GM18498 (cell line): ENCODE results near the gene HIPK4.
A peak's percentile ranks its signal among the peaks of the same experiment; 100 is the strongest.

Experiments used
- ATAC-seq: cut with Tn5 transposase; IDR thresholded peaks from one replicate; pipeline ENCODE4 v1.9.1; 2021; ENCODE audit warnings: mild to moderate bottlenecking, moderate library complexity; ENCODE audit not compliant: unreplicated experiment

Gene HIPK4

DNA sequence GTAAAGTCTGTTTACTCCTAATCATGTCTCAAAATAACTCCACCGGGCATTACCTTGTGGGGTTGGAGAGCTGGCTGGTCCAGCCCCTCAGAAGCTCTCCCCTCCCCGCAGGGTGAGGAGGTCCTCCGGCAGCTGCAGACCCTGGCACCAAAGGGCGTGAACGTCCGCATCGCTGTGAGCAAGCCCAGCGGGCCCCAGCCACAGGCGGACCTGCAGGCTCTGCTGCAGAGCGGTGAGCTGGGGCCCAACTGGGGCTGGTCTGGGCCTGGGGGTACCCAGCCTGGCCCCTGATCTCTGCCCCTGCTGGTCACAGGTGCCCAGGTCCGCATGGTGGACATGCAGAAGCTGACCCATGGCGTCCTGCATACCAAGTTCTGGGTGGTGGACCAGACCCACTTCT is 20.2 kb downstream of the HIPK4 start:
- no peak for ATAC-seq

DNA sequence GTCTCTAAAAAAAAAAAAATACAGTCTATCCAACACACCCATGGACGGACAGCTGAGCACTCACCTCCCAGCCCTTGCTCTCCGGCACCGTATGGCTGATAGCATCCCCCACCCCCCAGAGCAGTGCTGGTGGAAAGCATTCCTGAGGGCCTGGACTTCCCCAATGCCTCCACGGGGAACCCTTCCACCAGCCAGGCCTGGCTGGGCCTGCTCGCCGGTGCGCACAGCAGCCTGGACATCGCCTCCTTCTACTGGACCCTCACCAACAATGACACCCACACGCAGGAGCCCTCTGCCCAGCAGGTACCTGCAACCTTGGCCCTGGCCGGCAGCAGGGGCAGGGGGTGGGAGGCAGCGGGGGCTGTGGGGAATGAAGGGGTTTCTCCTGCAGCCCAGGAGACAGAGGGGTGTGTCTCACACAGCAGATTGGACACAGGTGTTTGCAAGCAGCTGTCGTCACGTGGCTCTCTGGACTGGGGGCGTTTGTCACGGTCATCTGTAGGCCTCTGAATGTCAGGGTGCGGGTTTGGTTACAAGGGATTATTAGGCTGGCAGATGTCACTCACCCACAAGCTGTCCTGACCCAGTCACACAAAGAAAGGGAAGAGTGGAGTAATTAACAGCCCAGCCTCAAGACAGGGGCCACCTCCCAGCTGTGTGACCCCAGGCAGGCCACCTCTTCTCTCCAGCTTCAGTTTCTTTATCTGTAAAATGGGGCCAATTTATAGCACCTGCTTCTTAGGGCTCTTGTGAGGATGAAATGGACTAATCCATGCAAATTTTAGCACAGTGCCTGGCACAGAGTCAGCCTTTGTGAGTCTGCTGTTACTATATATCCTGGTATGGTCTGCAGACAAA is 22.2 kb downstream of the HIPK4 start:
- no peak for ATAC-seq

DNA sequence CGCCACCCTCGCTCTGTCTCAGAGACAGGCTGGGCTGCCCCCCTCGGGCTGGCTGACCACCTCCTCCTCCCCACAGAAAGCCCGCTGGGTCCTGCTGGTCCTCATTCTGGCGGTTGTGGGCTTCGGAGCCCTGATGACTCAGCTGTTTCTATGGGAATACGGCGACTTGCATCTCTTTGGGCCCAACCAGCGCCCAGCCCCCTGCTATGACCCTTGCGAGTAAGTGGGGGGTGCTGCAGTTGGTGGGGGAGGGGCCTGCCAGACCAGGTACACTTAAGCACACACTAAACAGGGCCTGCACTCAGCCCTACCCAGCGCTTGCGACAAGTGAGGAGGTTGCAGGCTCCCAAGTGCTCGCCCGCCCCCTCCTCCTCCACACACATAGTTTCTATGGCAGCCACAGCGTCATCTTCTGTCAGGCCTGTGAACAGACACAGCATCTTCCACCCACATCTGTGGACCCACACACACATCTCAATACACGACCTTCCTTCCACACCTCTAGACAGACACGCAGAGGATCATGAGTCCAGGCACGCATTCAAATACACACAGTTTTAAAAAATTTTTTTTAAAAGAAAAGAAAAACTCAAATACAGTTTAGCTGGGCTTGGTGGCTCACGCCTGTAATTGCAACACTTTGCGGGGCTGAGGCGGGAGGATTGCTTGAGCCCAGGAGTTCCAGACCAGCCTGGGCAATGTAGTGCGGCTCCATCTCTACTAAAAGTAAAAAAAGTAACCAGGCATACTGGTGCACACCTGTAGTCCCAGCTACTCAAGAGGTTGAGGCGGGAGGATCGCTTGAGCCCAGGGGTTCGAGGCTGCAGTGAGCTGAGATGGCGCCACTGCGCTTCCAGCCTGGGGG is 23.1 kb downstream of the HIPK4 start:
- ATAC-seq, result no peak

- ATAC-seq, result no peak
Observed at GRCh38 chr19:40365613-40366401, 24.2 kb downstream of the HIPK4 start.

DNA sequence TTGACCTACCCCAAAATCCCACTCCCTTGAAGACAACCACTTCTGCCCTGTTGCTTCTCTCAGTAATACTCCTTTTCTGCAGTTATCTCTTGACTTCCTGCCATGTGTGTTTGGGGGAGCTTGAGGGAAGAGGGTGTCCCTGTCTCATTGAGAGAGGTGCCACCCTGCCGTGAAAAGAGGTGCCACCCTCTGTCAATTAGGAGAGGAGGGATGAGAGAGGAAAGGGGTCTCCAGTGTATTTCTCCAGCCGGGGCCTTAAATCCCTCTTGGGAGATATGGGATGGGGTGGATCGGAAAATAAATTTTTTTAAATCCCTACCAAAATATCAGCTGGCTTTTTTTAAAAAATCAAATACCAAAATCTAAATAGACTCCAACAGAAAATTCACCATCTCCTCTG is 25.0 kb downstream of the HIPK4 start:
- ATAC-seq, result no peak

GRCh38 chr19:40363069-40363468 is 26.9 kb downstream of the HIPK4 start:
- ATAC-seq, result no peak

GRCh38 chr19:40362160-40362559 is 27.8 kb downstream of the HIPK4 start:
- no peak for ATAC-seq

DNA sequence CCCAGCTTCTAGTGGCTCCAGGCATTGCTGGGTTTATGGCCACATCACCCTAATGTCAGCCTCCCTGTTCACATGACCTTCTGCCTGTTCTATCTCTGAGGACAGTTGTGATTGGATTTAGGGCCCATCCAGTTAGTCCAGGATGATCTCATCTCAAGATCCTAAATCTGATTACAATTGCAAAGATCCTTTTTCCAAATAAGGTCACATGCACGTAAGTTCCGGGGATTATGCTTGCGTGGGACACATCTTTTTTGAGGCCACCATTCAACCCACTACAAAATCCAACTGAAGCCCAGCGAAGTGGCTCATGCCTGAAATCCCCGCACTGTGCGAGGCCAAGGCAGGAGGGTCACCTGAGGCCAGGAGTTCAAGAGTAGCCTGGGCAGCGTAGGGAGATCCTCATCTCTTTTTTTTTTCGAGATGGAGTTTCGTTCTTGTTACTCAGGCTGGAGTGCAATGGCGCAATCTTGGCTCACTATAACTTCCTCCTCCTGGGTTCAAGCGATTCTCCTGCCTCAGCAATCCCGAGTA is 29.2 kb downstream of the HIPK4 start:
- ATAC-seq, result no peak

GRCh38 chr19:40360020-40360707 is 29.8 kb downstream of the HIPK4 start:
- no peak for ATAC-seq

DNA sequence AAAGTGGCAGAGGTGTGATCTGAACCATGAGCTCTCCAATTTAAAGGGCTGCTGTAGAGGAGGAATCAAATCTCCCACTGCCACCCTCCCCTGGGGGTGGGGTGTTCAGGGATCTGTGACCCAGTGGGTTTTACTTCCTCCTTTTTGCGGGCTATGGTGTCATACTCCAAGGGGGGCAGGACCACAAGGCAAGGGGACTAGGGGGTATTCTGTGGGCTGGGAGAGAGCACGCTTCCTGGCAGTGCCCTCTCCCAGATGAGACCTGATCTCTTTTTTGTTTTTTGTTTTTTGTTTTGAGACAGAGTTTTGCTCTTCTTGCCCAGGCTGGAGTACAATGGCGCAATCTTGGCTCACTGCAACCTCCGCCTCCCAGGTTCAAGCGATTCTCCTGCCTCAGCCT is 31.2 kb downstream of the HIPK4 start:
- ATAC-seq, result no peak

GRCh38 chr19:40357640-40358039 is 32.3 kb downstream of the HIPK4 start:
- ATAC-seq, result no peak

- no peak for ATAC-seq
Observed at GRCh38 chr19:40356681-40357595, 33.0 kb downstream of the HIPK4 start.

DNA sequence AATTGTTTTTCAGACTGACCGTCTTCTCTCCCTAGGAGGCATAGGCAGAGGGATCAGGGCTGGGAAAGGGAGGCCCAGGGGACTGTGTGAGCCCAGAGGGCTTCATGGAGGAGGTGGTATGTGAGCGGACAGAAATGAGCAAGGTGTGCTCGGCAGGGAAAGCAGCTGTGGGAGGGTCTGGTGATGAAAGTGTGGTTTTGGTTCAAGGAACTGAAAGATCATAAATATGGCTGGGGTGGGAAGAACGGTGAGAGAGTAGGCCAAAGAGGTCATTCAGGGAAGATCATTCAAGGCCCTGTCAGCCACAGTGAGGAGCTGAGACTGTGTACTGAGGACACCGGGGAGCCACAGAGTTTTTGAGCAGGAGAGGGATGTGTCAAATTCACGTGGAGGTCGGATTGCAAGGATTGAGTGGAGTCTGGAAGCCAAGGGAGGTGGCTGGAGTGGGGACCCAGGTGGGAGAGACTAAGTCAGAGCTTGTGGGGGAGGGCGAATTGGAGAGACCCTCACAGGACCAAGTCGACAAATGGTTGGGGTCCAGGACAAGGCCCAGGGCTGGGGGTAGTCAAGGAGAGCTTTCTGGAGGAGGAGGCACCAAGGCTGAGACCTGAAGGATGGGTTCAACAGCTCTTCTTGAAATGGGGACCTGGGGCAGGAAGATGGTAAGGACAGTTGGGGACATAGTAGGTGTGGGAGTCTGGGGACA is 33.9 kb downstream of the HIPK4 start:
- no peak for ATAC-seq

GRCh38 chr19:40348961-40349507 is 40.9 kb downstream of the HIPK4 start:
- ATAC-seq, result no peak

- peak; percentile 94 for ATAC-seq
Observed at GRCh38 chr19:40348125-40348913, 41.7 kb downstream of the HIPK4 start, which contains the start of the genes C19orf47 and PLD3. TSS of gene C19orf47 (minus strand) at chr19:40348397. CDS start at chr19:40341857, 6,540 bp downstream. TSS of gene PLD3 (plus strand) at chr19:40348695. CDS start at chr19:40366484, 17,789 bp downstream.

DNA sequence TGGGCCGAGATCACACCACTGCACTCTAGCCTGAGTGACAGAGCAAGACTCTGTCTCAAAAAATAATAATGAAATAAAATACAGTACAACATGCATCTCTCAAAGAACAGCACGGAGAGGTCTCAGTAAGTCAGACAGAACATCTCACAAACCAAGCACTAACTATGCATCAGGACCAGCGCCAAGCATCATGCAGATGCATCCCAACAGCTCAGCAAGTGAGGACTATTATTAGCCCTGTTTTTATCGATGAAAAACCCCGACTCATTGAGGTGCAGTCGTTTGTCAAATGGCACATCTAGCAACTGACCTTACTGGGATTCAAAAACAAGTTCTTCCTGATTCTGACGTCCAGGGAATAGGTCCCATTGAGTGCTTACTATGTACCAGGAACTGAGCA is 45.6 kb downstream of the HIPK4 start:
- ATAC-seq, result no peak

- ATAC-seq, result no peak
Observed at GRCh38 chr19:40342644-40343311, 47.2 kb downstream of the HIPK4 start.
